ENCODE measurements around the gene FBLN2. TPM values are rescaled to one million over a fixed set of nuclear protein-coding genes. Genes with fewer than 3 reads are reported as not detected.

The FBLN2 gene
- total RNA-seq, 4 donors from 2014 or later, result 85.9 to 187 (median 117) TPM

GRCh38 chr3:13584901-13585300, 36.0 kb downstream of the FBLN2 start:
- Histone ChIP-seq H3K4me3 (no peak overlapping the region), H3K9me3 (no peaks in the 10 kb centered on the region), H3K27me3 (no peaks in the 10 kb centered on the region), H3K27ac (no peak overlapping the region), H3K36me3 (no peaks in the 10 kb centered on the region), H3K4me1 (peaks cover 0 to 19% (median 2%) of the 10 kb centered on the region in 3 donors)
- ATAC-seq, result no peak
- 40% methylated on average over 1 of the region's 5 CpGs; no CpG with 5 or more reads in 1 of the 2 donors for WGBS, 2 donors (ENCODE audit: low coverage in 1 of 2)
- TF ChIP-seq POLR2A (IDR thresholded peaks at IDR 0.05) (no peak), POLR2AphosphoS5 (IDR thresholded peaks at IDR 0.05) (no peak), EP300 (IDR thresholded peaks at IDR 0.05) (no peak), CTCF (IDR thresholded peaks at IDR 0.05) (no peak)

GRCh38 chr3:13587442-13587841, 38.5 kb downstream of the FBLN2 start:
- no peaks in the 10 kb centered on the region for H3K9me3 ChIP-seq
- H3K4me3 ChIP-seq, result no peak overlapping the region
- 94% methylated on average over 3 of the region's 3 CpGs; no CpG with 5 or more reads in 1 of the 2 donors for WGBS, 2 donors (ENCODE audit: low coverage in 1 of 2)
- H3K36me3 ChIP-seq, result no peaks in the 10 kb centered on the region
- no peak overlapping the region for H3K27ac ChIP-seq
- H3K27me3 ChIP-seq, result no peaks in the 10 kb centered on the region
- H3K4me1 ChIP-seq, result peaks cover 0 to 4% (median 0%) of the 10 kb centered on the region in 3 donors
- ATAC-seq, result no peak
- TF ChIP-seq CTCF (IDR thresholded peaks at IDR 0.05), result no peak
- TF ChIP-seq EP300 (IDR thresholded peaks at IDR 0.05), result no peak
- TF ChIP-seq POLR2AphosphoS5 (IDR thresholded peaks at IDR 0.05), result no peak
- TF ChIP-seq POLR2A (IDR thresholded peaks at IDR 0.05), result no peak

- Histone ChIP-seq H3K9me3 (no peaks in the 10 kb centered on the region), H3K36me3 (no peaks in the 10 kb centered on the region), H3K4me3 (no peak overlapping the region), H3K27ac (no peak overlapping the region), H3K4me1 (no peaks in the 10 kb centered on the region), H3K27me3 (no peaks in the 10 kb centered on the region)
- WGBS, 2 donors (ENCODE audit: low coverage in 1 of 2), result 78 to 95% methylated on average over 4 to 10 of the region's 16 CpGs
- TF ChIP-seq POLR2AphosphoS5 (IDR thresholded peaks at IDR 0.05) (no peak), EP300 (IDR thresholded peaks at IDR 0.05) (no peak), CTCF (IDR thresholded peaks at IDR 0.05) (no peak), POLR2A (IDR thresholded peaks at IDR 0.05) (no peak)
- no peak for ATAC-seq
These were observed 39.3 kb downstream of the FBLN2 start for GRCh38 chr3:13588221-13588701.

GRCh38 chr3:13588993-13589392, 40.1 kb downstream of the FBLN2 start:
- Histone ChIP-seq H3K4me3 (no peak overlapping the region), H3K4me1 (peaks cover 0 to 1% (median 0%) of the 10 kb centered on the region in 3 donors), H3K27ac (no peak overlapping the region), H3K36me3 (no peaks in the 10 kb centered on the region), H3K27me3 (no peaks in the 10 kb centered on the region), H3K9me3 (no peaks in the 10 kb centered on the region)
- WGBS, 2 donors (ENCODE audit: low coverage in 1 of 2), result 87% methylated on average over 4 of the region's 4 CpGs; no CpG with 5 or more reads in 1 of the 2 donors
- TF ChIP-seq POLR2AphosphoS5 (IDR thresholded peaks at IDR 0.05), result no peak
- no peak for TF ChIP-seq EP300 (IDR thresholded peaks at IDR 0.05)
- no peak for TF ChIP-seq CTCF (IDR thresholded peaks at IDR 0.05)
- no peak for TF ChIP-seq POLR2A (IDR thresholded peaks at IDR 0.05)
- ATAC-seq, result no peak

GRCh38 chr3:13590841-13591520, 42.1 kb downstream of the FBLN2 start:
- Histone ChIP-seq H3K4me1 (peaks cover 0 to 18% (median 11%) of the 10 kb centered on the region in 3 donors), H3K4me3 (no peak overlapping the region), H3K27ac (no peak overlapping the region), H3K9me3 (no peaks in the 10 kb centered on the region), H3K36me3 (no peaks in the 10 kb centered on the region), H3K27me3 (peaks cover 13% of the 10 kb centered on the region)
- WGBS, 2 donors (ENCODE audit: low coverage in 1 of 2), result 89 to 94% methylated on average over 2 to 3 of the region's 3 CpGs
- no peak for ATAC-seq
- TF ChIP-seq POLR2AphosphoS5 (IDR thresholded peaks at IDR 0.05), result no peak
- TF ChIP-seq CTCF (IDR thresholded peaks at IDR 0.05), result no peak
- TF ChIP-seq EP300 (IDR thresholded peaks at IDR 0.05), result no peak
- no peak for TF ChIP-seq POLR2A (IDR thresholded peaks at IDR 0.05)

All from gastroesophageal sphincter (tissue), 4 donors.